Activated T-helper 2 cell treated with anti-CD3 and anti-CD28 coated beads, Interferon-gamma antibody, Interleukin-2, Interleukin-4, amounts not matched to agents 10 μg/mL and 5 μg/mL and 100 μg/mL, durations not matched to agents 14 hours and 24 hours and 36 hours (primary cell): ENCODE data around the gene NTRK3. TPM values are rescaled to one million over a fixed set of nuclear protein-coding genes. Genes with fewer than 3 reads are reported as not detected.
"Not testable (repeated sequence)": the region's sequence is repeated elsewhere in the genome, so short reads cannot be mapped to it uniquely, and the experiment has no call there.

Experiments
- DNase-seq: peaks from one replicate; pipeline ENCODE4 v3.0.0; 2021; ENCODE audit warnings: low spot score
- H3K27ac Mint-ChIP-seq: one replicate; pipeline ENCODE4 v1.8.0; 2021; ENCODE audit warnings: mixed read lengths
- H3K27me3 Mint-ChIP-seq: one replicate; pipeline ENCODE4 v1.8.0; 2021; ENCODE audit warnings: low read depth, mixed read lengths
- H3K36me3 Mint-ChIP-seq: one replicate; pipeline ENCODE4 v1.8.0; 2021; ENCODE audit warnings: low read depth, mixed read lengths
- H3K4me1 Mint-ChIP-seq: one replicate; pipeline ENCODE4 v1.8.0; 2021; ENCODE audit warnings: low read depth, mixed read lengths
- H3K4me3 Mint-ChIP-seq: one replicate; pipeline ENCODE4 v1.8.0; 2021; ENCODE audit warnings: low read depth, mild to moderate bottlenecking, moderate library complexity, mixed read lengths
- H3K9me3 Mint-ChIP-seq: one replicate; pipeline ENCODE4 v1.8.0; 2021; ENCODE audit warnings: mixed read lengths
- intact Hi-C: fragments of 100-400 bp; cut with micrococcal nuclease; formaldehyde crosslinking; loops from one replicate; pipeline ENCODE4 v1.15.1; 2023
- total RNA-seq: library from RNA; stranded (reverse); gene quantifications from 2 replicates; pipeline ENCODE4 v1.2.3, GENCODE V29; 2022

The NTRK3 gene
- total RNA-seq, 1 donor from 2014 or later, result 0.73 TPM

- Mint-ChIP-seq H3K36me3 (no peaks in the 10 kb centered on the region), H3K27ac (no peak overlapping the region), H3K9me3 (no peaks in the 10 kb centered on the region), H3K4me3 (no peak overlapping the region), H3K27me3 (peaks cover 16% of the 10 kb centered on the region), H3K4me1 (no peaks in the 10 kb centered on the region)
- DNase-seq, result no peak
- intact Hi-C loops, result no loop called here
Observed at GRCh38 chr15:88035381-88035780, 221.2 kb downstream of the NTRK3 start.

DNA sequence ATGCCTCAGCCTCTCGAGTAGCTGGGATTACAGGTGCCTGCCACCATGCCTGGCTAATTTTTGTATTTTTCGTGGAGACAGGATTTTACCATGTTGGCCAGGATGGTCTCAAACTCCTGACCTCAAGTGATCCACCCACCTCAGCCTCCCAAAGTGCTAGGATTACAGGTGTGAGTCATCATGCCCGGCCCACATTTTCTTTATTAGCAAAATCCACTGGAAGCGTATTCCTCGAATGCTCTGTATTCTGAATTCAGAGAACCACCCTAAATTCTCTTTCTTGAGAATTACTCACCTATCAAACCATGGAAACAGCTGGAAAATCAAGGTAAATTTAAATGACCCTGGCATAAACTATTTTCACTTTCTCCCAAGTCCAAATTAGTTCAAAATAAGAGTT is 223.1 kb downstream of the NTRK3 start:
- H3K4me1 Mint-ChIP-seq, H3K36me3 Mint-ChIP-seq, H3K27ac Mint-ChIP-seq, DNase-seq, H3K4me3 Mint-ChIP-seq, intact Hi-C loops, H3K9me3 Mint-ChIP-seq: not testable (repeated sequence)
- H3K27me3 Mint-ChIP-seq, result peaks cover 16% of the 10 kb centered on the region

DNA sequence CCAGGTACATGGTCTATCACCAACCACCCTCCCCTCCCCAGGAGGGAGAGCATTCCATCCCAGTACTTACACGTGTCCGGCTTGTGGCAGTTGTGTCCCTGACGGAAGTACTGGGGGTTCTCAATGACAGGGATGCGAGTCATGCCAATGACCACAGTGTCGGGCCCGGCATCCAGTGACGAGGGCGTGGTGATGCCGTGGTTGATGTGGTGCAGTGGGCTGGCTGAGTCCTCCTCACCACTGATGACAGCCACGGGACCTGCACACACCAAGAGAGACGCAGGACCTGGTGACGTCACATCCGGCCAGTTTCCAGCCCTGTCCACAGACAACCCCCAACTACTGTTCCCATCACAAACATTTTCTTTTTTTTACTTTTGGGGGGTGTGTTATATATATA is 223.8 kb downstream of the NTRK3 start:
- no peak for DNase-seq
- peaks cover 14% of the 10 kb centered on the region for H3K27me3 Mint-ChIP-seq
- H3K9me3 Mint-ChIP-seq, result no peaks in the 10 kb centered on the region
- H3K4me1 Mint-ChIP-seq, result no peaks in the 10 kb centered on the region
- no peaks in the 10 kb centered on the region for H3K36me3 Mint-ChIP-seq
- H3K4me3 Mint-ChIP-seq, result no peak overlapping the region
- intact Hi-C loops, result no loop called here
- H3K27ac Mint-ChIP-seq, result no peak overlapping the region

DNA sequence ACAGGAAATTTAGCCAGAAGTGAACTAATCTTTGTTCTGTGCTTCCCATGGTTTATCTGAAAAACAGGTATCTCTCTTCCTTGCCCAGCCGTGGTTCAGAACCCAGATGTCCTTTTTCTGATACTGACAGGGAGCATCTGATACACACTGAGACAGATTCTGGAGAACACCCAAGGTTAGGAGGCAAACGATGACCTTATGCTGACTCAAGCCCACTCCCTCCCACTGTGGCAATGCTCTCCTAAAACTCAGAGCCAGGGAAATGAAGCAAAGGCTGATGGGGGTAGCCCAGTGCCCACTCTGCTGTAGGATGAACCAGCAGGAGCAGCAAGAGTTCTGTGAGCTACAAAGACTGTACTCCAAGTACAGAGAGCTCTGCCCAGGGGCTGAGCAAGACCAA is 225.1 kb downstream of the NTRK3 start:
- H3K27me3 Mint-ChIP-seq, result peaks cover 10% of the 10 kb centered on the region
- H3K4me1 Mint-ChIP-seq, result no peaks in the 10 kb centered on the region
- H3K36me3 Mint-ChIP-seq, result no peaks in the 10 kb centered on the region
- H3K27ac Mint-ChIP-seq, result no peak overlapping the region
- no peak overlapping the region for H3K4me3 Mint-ChIP-seq
- intact Hi-C loops, result no loop called here
- no peak for DNase-seq
- no peaks in the 10 kb centered on the region for H3K9me3 Mint-ChIP-seq

- Mint-ChIP-seq H3K4me3 (no peak overlapping the region), H3K27me3 (no peaks in the 10 kb centered on the region), H3K9me3 (no peaks in the 10 kb centered on the region), H3K27ac (no peak overlapping the region), H3K36me3 (no peaks in the 10 kb centered on the region), H3K4me1 (no peaks in the 10 kb centered on the region)
- DNase-seq, result no peak
- intact Hi-C loops, result no loop called here
Observed at GRCh38 chr15:88029696-88030095, 226.8 kb downstream of the NTRK3 start.

- Mint-ChIP-seq H3K4me3 (no peak overlapping the region), H3K4me1 (no peaks in the 10 kb centered on the region), H3K36me3 (no peaks in the 10 kb centered on the region), H3K9me3 (no peaks in the 10 kb centered on the region), H3K27ac (no peak overlapping the region), H3K27me3 (no peaks in the 10 kb centered on the region)
- DNase-seq, result no peak
- intact Hi-C loops, result no loop called here
Observed at GRCh38 chr15:88028024-88028423, 228.5 kb downstream of the NTRK3 start.

DNA sequence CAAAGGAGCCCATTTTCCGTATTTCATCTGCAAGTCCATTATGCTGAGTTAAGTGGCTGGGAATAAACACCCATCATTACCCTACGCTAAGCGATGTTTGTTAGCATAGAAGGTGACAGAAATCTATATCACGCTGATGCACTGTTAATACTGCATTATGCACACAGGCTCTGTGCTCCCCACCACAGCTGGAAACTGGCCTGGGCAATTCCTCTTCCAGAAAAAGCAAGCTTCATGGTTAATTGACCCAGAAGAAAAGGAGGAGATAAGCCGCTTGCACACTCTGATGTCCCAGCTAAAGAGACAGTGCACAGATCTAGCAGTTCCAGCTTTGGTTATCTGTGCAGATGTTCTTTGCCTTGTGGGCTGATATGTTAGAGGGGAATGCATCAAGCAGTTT is 232.6 kb downstream of the NTRK3 start:
- Mint-ChIP-seq H3K36me3 (no peaks in the 10 kb centered on the region), H3K4me1 (no peaks in the 10 kb centered on the region), H3K27ac (no peak overlapping the region), H3K27me3 (no peaks in the 10 kb centered on the region), H3K9me3 (no peaks in the 10 kb centered on the region), H3K4me3 (no peak overlapping the region)
- no peak for DNase-seq
- intact Hi-C loops, result no loop called here

- intact Hi-C loops, result no loop called here
- H3K9me3 Mint-ChIP-seq, result no peaks in the 10 kb centered on the region
- no peak overlapping the region for H3K4me3 Mint-ChIP-seq
- no peak for DNase-seq
- no peaks in the 10 kb centered on the region for H3K27me3 Mint-ChIP-seq
- no peaks in the 10 kb centered on the region for H3K4me1 Mint-ChIP-seq
- H3K27ac Mint-ChIP-seq, result no peak overlapping the region
- H3K36me3 Mint-ChIP-seq, result no peaks in the 10 kb centered on the region
Observed at GRCh38 chr15:88022716-88023115, 233.8 kb downstream of the NTRK3 start.

GRCh38 chr15:88021601-88022000 is 234.9 kb downstream of the NTRK3 start:
- no peak for DNase-seq
- Mint-ChIP-seq H3K36me3 (no peaks in the 10 kb centered on the region), H3K27ac (no peak overlapping the region), H3K9me3 (no peaks in the 10 kb centered on the region), H3K4me1 (no peaks in the 10 kb centered on the region), H3K27me3 (no peaks in the 10 kb centered on the region), H3K4me3 (no peak overlapping the region)
- intact Hi-C loops, result no loop called here

- intact Hi-C loops, result no loop called here
- H3K4me3 Mint-ChIP-seq, result no peak overlapping the region
- no peak for DNase-seq
- no peaks in the 10 kb centered on the region for H3K36me3 Mint-ChIP-seq
- no peaks in the 10 kb centered on the region for H3K4me1 Mint-ChIP-seq
- no peaks in the 10 kb centered on the region for H3K27me3 Mint-ChIP-seq
- H3K9me3 Mint-ChIP-seq, result no peaks in the 10 kb centered on the region
- H3K27ac Mint-ChIP-seq, result no peak overlapping the region
Observed at GRCh38 chr15:88020806-88021205, 235.7 kb downstream of the NTRK3 start.

GRCh38 chr15:88019656-88020055 is 236.9 kb downstream of the NTRK3 start:
- Mint-ChIP-seq H3K27ac (no peak overlapping the region), H3K4me1 (no peaks in the 10 kb centered on the region), H3K4me3 (no peak overlapping the region), H3K36me3 (no peaks in the 10 kb centered on the region), H3K9me3 (no peaks in the 10 kb centered on the region), H3K27me3 (no peaks in the 10 kb centered on the region)
- intact Hi-C loops, result no loop called here
- DNase-seq, result no peak

GRCh38 chr15:88018869-88019641 is 237.5 kb downstream of the NTRK3 start:
- Mint-ChIP-seq H3K4me1 (no peaks in the 10 kb centered on the region), H3K36me3 (no peaks in the 10 kb centered on the region), H3K27me3 (no peaks in the 10 kb centered on the region), H3K9me3 (no peaks in the 10 kb centered on the region), H3K27ac (no peak overlapping the region), H3K4me3 (no peak overlapping the region)
- no peak for DNase-seq
- intact Hi-C loops, result no loop called here

GRCh38 chr15:88017753-88018152 is 238.8 kb downstream of the NTRK3 start:
- H3K4me1 Mint-ChIP-seq, result no peaks in the 10 kb centered on the region
- no peak overlapping the region for H3K4me3 Mint-ChIP-seq
- no peaks in the 10 kb centered on the region for H3K27me3 Mint-ChIP-seq
- H3K27ac Mint-ChIP-seq, result no peak overlapping the region
- no peak for DNase-seq
- H3K36me3 Mint-ChIP-seq, result no peaks in the 10 kb centered on the region
- H3K9me3 Mint-ChIP-seq, result no peaks in the 10 kb centered on the region
- intact Hi-C loops, result no loop called here

DNA sequence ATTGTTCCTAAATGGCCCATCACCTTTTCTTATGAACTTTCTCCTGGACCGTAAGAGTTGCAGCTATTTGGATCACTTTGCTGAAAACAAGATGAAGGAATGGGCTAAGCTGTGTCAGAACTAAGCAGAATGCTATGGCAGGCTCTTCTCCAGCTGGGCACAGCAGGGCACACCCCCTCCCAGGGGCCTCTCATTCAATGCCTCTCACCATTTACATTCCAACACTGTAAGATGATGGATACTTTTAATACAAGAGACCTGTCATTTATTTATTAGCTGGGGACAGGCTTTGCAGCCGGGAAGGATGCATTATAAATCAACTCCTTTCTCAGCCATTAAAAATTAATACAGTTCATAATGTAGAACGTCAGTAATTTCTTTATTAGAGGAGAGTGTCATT is 240.1 kb downstream of the NTRK3 start:
- Mint-ChIP-seq H3K36me3 (no peaks in the 10 kb centered on the region), H3K4me3 (no peak overlapping the region), H3K9me3 (no peaks in the 10 kb centered on the region), H3K27me3 (no peaks in the 10 kb centered on the region), H3K27ac (no peak overlapping the region), H3K4me1 (no peaks in the 10 kb centered on the region)
- intact Hi-C loops, result no loop called here
- DNase-seq, result no peak
